Measurements from ENCODE around the gene LDHA. TPM values are rescaled to one million over a fixed set of nuclear protein-coding genes. Genes with fewer than 3 reads are reported as not detected.

The LDHA gene
- polyA plus RNA-seq, 1 donor (not counting 4 experiments of a cell fraction or from before 2014, with no cell fraction given): 3,668 TPM

- Histone ChIP-seq H3K36me3 (ENCODE audit: control insufficient read depth in 2 of 2, extremely low read depth in 1 of 2, insufficient read depth in 2 of 2, low read length in 2 of 2) (no peaks in the 10 kb centered on the region), H4K20me1 (ENCODE audit: control insufficient read depth, extremely low read depth, insufficient read depth, low read length) (no peaks in the 10 kb centered on the region), H3K27me3 (ENCODE audit: control insufficient read depth, extremely low read depth, insufficient read depth, low read length) (no peaks in the 10 kb centered on the region), H3K4me1 (ENCODE audit: control insufficient read depth, extremely low read depth, insufficient read depth, low read length) (no peaks in the 10 kb centered on the region), H3K9me3 (ENCODE audit: control insufficient read depth, low read depth, low read length) (no peaks in the 10 kb centered on the region), H2AFZ (ENCODE audit: control insufficient read depth, low read length) (no peak overlapping the region), H3K9ac (ENCODE audit: control insufficient read depth, extremely low read depth, insufficient read depth, low read length) (no peak overlapping the region), H3K9me1 (ENCODE audit: control insufficient read depth, extremely low read depth, insufficient read depth, low read length) (no peaks in the 10 kb centered on the region), H3K4me3 (ENCODE audit: control insufficient read depth in 2 of 3, extremely low read depth in 1 of 3, insufficient read depth in 2 of 3, low read depth in 1 of 3, low read length in 3 of 3) (no peak overlapping the region), H3K27ac (ENCODE audit: control insufficient read depth, insufficient read depth, low read length) (no peak overlapping the region), H3K79me2 (ENCODE audit: control insufficient read depth, insufficient read depth, low read length) (no peaks in the 10 kb centered on the region), H3K4me2 (ENCODE audit: control insufficient read depth, extremely low read depth, insufficient read depth, low read depth, low read length) (no peak overlapping the region)
- no peak for FAIRE-seq
- TF ChIP-seq, protein P1, sequence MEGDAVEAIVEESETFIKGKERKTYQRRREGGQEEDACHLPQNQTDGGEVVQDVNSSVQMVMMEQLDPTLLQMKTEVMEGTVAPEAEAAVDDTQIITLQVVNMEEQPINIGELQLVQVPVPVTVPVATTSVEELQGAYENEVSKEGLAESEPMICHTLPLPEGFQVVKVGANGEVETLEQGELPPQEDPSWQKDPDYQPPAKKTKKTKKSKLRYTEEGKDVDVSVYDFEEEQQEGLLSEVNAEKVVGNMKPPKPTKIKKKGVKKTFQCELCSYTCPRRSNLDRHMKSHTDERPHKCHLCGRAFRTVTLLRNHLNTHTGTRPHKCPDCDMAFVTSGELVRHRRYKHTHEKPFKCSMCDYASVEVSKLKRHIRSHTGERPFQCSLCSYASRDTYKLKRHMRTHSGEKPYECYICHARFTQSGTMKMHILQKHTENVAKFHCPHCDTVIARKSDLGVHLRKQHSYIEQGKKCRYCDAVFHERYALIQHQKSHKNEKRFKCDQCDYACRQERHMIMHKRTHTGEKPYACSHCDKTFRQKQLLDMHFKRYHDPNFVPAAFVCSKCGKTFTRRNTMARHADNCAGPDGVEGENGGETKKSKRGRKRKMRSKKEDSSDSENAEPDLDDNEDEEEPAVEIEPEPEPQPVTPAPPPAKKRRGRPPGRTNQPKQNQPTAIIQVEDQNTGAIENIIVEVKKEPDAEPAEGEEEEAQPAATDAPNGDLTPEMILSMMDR (optimal IDR thresholded peaks at IDR 0.05 in 1 of 3, IDR thresholded peaks at IDR 0.05 in 1 of 3, conservative IDR thresholded peaks at IDR 0.05 in 1 of 3; ENCODE audit: extremely low read depth in 1 of 3, insufficient read depth in 2 of 3, low read length in 3 of 3): no peak
- TF ChIP-seq EZH2 (IDR thresholded peaks at IDR 0.05; ENCODE audit: low read length): no peak
- no peak for DNase-seq (ENCODE audit: low read depth, low spot score)
- dilution Hi-C loops (cut with MboI; ENCODE audit: extremely low pct_ligation_motif_present, low sequenced_read_pairs): no loop called here
Observed at GRCh38 chr11:18438691-18439090, 44.3 kb downstream of the LDHA start.

DNA sequence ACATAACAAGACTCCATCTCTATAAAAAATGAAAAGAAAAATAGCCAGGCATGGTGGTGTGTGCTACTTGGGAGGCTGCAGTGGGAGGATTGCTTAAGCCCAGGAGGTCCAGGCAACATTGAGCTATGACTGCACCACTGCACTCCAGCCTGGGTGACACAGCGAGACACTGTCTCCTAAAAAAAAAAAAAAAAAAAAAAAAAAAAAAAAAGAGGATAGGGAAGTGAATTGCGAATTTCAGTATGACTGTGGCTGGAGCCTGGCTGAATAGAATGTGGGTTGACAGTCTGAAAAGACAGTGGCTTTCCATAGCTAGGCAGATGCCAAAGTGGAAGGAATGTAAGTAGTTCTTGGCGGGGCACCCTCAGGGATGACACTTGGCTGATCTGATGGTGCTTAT, 54.9 kb downstream of the LDHA start:
- Histone ChIP-seq H3K4me3 (ENCODE audit: control insufficient read depth in 2 of 3, extremely low read depth in 1 of 3, insufficient read depth in 2 of 3, low read depth in 1 of 3, low read length in 3 of 3) (no peak overlapping the region), H3K79me2 (ENCODE audit: control insufficient read depth, insufficient read depth, low read length) (no peaks in the 10 kb centered on the region), H2AFZ (ENCODE audit: control insufficient read depth, low read length) (no peak overlapping the region), H3K36me3 (ENCODE audit: control insufficient read depth in 2 of 2, extremely low read depth in 1 of 2, insufficient read depth in 2 of 2, low read length in 2 of 2) (no peaks in the 10 kb centered on the region), H3K9me3 (ENCODE audit: control insufficient read depth, low read depth, low read length) (no peaks in the 10 kb centered on the region), H3K4me1 (ENCODE audit: control insufficient read depth, extremely low read depth, insufficient read depth, low read length) (no peaks in the 10 kb centered on the region), H4K20me1 (ENCODE audit: control insufficient read depth, extremely low read depth, insufficient read depth, low read length) (no peaks in the 10 kb centered on the region), H3K27ac (ENCODE audit: control insufficient read depth, insufficient read depth, low read length) (no peak overlapping the region), H3K27me3 (ENCODE audit: control insufficient read depth, extremely low read depth, insufficient read depth, low read length) (no peaks in the 10 kb centered on the region), H3K4me2 (ENCODE audit: control insufficient read depth, extremely low read depth, insufficient read depth, low read depth, low read length) (no peak overlapping the region), H3K9me1 (ENCODE audit: control insufficient read depth, extremely low read depth, insufficient read depth, low read length) (no peaks in the 10 kb centered on the region), H3K9ac (ENCODE audit: control insufficient read depth, extremely low read depth, insufficient read depth, low read length) (no peak overlapping the region)
- FAIRE-seq (no peak), DNase-seq (ENCODE audit: low read depth, low spot score) (no peak)
- dilution Hi-C loops (cut with MboI; ENCODE audit: extremely low pct_ligation_motif_present, low sequenced_read_pairs): no loop called here
- TF ChIP-seq EZH2 (IDR thresholded peaks at IDR 0.05; ENCODE audit: low read length): no peak
- TF ChIP-seq, protein P1 (optimal IDR thresholded peaks at IDR 0.05 in 1 of 3, IDR thresholded peaks at IDR 0.05 in 1 of 3, conservative IDR thresholded peaks at IDR 0.05 in 1 of 3; ENCODE audit: extremely low read depth in 1 of 3, insufficient read depth in 2 of 3, low read length in 3 of 3): no peak

Data from keratinocyte (primary cell).